Stomach (tissue), 9 donors: ENCODE results near the gene TNRC6B. TPM values are rescaled to one million over a fixed set of nuclear protein-coding genes. Genes with fewer than 3 reads are reported as not detected.

ENCODE experiments used
- DNase-seq, 2 donors: peaks; one replicate each; pipeline versions ENCODE4 v3.0.0 to v3.0.0-alpha.2; 2013 to 2019
- H3K27ac ChIP-seq, 5 donors: fragments of 200-600 bp in 4 of 5; sonication (generic) in 4 of 5; one replicate each; pipeline ENCODE4 v1.5.1; 2013 to 2019; ENCODE audit warnings: mild to moderate bottlenecking in 1 of 5, moderate library complexity in 1 of 5
- H3K27me3 ChIP-seq, 3 donors: fragments of 200-600 bp; sonication (generic); one replicate each; pipeline ENCODE4 v1.5.1; 2017 to 2019; ENCODE audit warnings: mixed run types in 1 of 3
- H3K36me3 ChIP-seq, 4 donors: fragments of 200-600 bp; sonication (generic); 1 replicate in 3 of 4; 2 replicates in 1 of 4; pipeline ENCODE4 v1.5.1; 2016 to 2019
- H3K4me1 ChIP-seq, 4 donors: fragments of 200-600 bp; sonication (generic); one replicate each; pipeline ENCODE4 v1.5.1; 2016 to 2019
- H3K4me3 ChIP-seq, 4 donors: fragments of 200-600 bp; sonication (generic) in 3 of 4; one replicate each; pipeline ENCODE4 v1.5.1; 2016 to 2019; ENCODE audit warnings: mild to moderate bottlenecking in 1 of 4
- H3K9me3 ChIP-seq, 4 donors: fragments of 200-600 bp; sonication (generic); one replicate each; pipeline ENCODE4 v1.5.1; 2016 to 2019
- EP300 ChIP-seq: sonication (generic); formaldehyde crosslinking; IDR thresholded peaks from one replicate; pipeline ENCODE4 v1.6.1; 2017; ENCODE audit warnings: antibody characterized with exemption
- POLR2A ChIP-seq, 4 donors: fragments of 450-650 bp; IDR thresholded peaks; one replicate each; pipeline ENCODE4 v1.6.1; 2016; ENCODE audit warnings: antibody characterized with exemption in 4 of 4, control low read depth in 2 of 4, mild to moderate bottlenecking in 1 of 4, moderate library complexity in 1 of 4
- POLR2AphosphoS5 ChIP-seq, 3 donors: sonication (generic); formaldehyde crosslinking; IDR thresholded peaks; one replicate each; pipeline ENCODE4 v1.6.1; 2016; ENCODE audit warnings: antibody characterized with exemption in 3 of 3
- WGBS, 5 donors: extraction: QIAGEN DNeasy Blood & Tissue Kit in 3 of 5; methylation state at CpG; one replicate each; pipeline versions ENCODE4 v1.1.5 to v1.1.7; 2013 to 2018; 5-methylcytosine and 5-hydroxymethylcytosine counted together
- intact Hi-C: fragments of 100-400 bp; cut with DNase I; formaldehyde crosslinking; loops from one replicate; pipeline ENCODE4 v1.15.1; 2023; ENCODE audit warnings: low total_unique reads
- polyA plus RNA-seq, 3 donors: library from polyadenylated mRNA; stranded (reverse); fragments of 200-250 nt; gene quantifications; one replicate each; pipeline ENCODE4 v1.2.3, GENCODE V29; 2013
- total RNA-seq, 5 donors: library from RNA; depleted of rRNA; stranded (reverse); fragments of >200 nt; gene quantifications; one replicate each; pipeline versions ENCODE4 v1.1.0 to v1.2.3, GENCODE V29; 2014 to 2016
- TF ChIP-seq, protein P1 (sequence below), 7 experiments: fragments of 450-650 bp in 4 of 7; fragments of 200-600 bp in 3 of 7; sonication (generic) in 3 of 7; IDR thresholded peaks; one replicate each; pipeline ENCODE4 v1.5.1; 2016 to 2019; ENCODE audit warnings: antibody characterized with exemption in 7 of 7, control low read depth in 2 of 7, mild to moderate bottlenecking in 1 of 7
- donor health status: healthy with polysubstance abuse.
- donor health status: Bipolar disorder and iron deficiency.
- donor health status: healthy.

TNRC6B gene
- total and polyA plus RNA-seq, 8 donors, result 0.88 to 316 (median 18.0) TPM

DNA sequence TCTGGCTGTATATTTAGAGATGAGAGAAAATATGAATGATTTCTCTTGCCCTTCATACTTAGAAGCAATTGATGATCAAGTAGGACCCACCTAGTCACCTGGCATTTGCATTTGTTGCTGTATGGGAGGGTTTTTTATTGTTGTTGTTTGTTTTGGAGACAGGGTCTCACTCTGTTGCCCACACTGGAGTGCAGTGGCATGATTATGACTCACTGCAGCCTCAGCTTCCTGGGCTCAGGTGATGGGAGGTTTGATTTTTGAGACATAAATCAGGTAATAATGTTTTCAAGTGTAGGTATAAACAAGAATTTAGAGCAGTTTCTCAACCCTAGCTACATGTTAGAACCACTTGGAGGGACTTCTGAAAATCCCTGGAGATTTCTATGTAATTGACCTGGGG is 63.0 kb downstream of the TNRC6B start:
- TF ChIP-seq POLR2A (IDR thresholded peaks at IDR 0.05) (no peak), EP300 (no peak), POLR2AphosphoS5 (IDR thresholded peaks at IDR 0.05) (no peak)
- TF ChIP-seq, protein P1, sequence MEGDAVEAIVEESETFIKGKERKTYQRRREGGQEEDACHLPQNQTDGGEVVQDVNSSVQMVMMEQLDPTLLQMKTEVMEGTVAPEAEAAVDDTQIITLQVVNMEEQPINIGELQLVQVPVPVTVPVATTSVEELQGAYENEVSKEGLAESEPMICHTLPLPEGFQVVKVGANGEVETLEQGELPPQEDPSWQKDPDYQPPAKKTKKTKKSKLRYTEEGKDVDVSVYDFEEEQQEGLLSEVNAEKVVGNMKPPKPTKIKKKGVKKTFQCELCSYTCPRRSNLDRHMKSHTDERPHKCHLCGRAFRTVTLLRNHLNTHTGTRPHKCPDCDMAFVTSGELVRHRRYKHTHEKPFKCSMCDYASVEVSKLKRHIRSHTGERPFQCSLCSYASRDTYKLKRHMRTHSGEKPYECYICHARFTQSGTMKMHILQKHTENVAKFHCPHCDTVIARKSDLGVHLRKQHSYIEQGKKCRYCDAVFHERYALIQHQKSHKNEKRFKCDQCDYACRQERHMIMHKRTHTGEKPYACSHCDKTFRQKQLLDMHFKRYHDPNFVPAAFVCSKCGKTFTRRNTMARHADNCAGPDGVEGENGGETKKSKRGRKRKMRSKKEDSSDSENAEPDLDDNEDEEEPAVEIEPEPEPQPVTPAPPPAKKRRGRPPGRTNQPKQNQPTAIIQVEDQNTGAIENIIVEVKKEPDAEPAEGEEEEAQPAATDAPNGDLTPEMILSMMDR (IDR thresholded peaks at IDR 0.05), result no peak
- Histone ChIP-seq H3K27ac (peak overlapping the region in 1 of 5 donors; percentile 34), H3K4me3 (no peak overlapping the region), H3K9me3 (no peaks in the 10 kb centered on the region), H3K27me3 (no peaks in the 10 kb centered on the region), H3K4me1 (peaks cover 38 to 74% (median 55%) of the 10 kb centered on the region in 4 donors), H3K36me3 (no peaks in the 10 kb centered on the region)
- intact Hi-C loops, result no loop called here
- DNase-seq, result no peak

DNA sequence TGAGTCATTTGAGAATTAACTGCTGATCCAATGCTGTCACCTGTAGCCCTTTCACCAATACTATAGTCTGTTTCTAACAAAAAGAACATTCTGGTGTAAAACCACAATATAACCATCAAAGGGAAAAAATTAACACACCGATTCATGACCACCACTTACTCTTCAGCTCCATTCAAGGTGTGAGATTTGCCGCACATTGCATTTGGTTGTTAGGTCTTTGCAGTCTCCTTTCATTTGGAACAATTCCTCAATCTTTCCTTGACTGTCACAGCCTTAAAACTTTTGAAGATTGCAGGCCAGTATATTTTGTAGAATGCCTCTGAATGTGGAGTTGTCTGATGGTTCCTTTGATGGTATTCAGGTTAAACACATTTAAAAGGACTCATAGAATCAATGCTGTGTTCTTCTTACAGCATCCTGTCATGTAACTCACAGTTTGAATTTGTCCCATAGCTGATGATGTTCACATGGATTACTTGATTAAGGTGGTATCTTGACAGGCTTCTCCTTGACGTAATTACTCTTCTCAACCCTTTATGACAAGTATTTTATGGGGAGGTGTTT is 63.6 kb downstream of the TNRC6B start:
- Histone ChIP-seq H3K9me3 (no peaks in the 10 kb centered on the region), H3K36me3 (peaks cover 0 to 4% (median 2%) of the 10 kb centered on the region in 4 donors), H3K27ac (peak overlapping the region in 1 of 5 donors; percentile 34), H3K27me3 (no peaks in the 10 kb centered on the region), H3K4me3 (no peak overlapping the region), H3K4me1 (peaks cover 36 to 71% (median 53%) of the 10 kb centered on the region in 4 donors)
- DNase-seq, result no peak
- 77 to 87% (median 83%) methylated on average over 3 of the region's 3 CpGs for WGBS, 5 donors
- intact Hi-C loops, result no loop called here
- TF ChIP-seq, protein P1 (IDR thresholded peaks at IDR 0.05), result no peak

DNA sequence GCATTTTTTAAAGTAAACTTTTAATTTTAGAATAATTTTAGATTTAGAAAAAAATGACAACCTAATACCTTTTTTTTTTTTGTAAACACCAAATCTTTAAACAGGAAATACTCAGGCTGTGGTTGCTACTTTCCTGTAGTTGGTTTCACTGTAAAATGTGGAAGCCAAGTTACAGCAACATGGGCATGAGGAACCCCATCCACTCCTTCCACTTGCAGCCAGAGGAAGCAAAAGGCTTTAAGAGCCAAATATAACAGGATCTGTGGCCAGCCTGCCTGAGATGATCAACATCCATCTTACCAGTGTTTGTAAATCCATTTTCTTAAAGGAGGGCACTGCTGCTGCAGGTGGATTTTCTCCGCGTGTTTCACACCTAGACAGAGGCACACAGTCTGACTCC is 66.2 kb downstream of the TNRC6B start:
- peak overlapping the region in 1 of 5 donors; percentile 25 for H3K27ac ChIP-seq
- H3K9me3 ChIP-seq, result no peaks in the 10 kb centered on the region
- H3K36me3 ChIP-seq, result peaks cover 0 to 24% (median 17%) of the 10 kb centered on the region in 4 donors
- H3K27me3 ChIP-seq, result no peaks in the 10 kb centered on the region
- intact Hi-C loops, result no loop called here
- peak in 1 of 2 donors; percentile 25 for DNase-seq
- H3K4me1 ChIP-seq, result peaks cover 24 to 56% (median 39%) of the 10 kb centered on the region in 4 donors
- TF ChIP-seq, protein P1 (IDR thresholded peaks at IDR 0.05), result no peak
- TF ChIP-seq POLR2A (IDR thresholded peaks at IDR 0.05) (no peak), POLR2AphosphoS5 (IDR thresholded peaks at IDR 0.05) (no peak), EP300 (no peak)
- 78 to 97% (median 89%) methylated on average over 2 of the region's 2 CpGs for WGBS, 5 donors
- no peak overlapping the region for H3K4me3 ChIP-seq

DNA sequence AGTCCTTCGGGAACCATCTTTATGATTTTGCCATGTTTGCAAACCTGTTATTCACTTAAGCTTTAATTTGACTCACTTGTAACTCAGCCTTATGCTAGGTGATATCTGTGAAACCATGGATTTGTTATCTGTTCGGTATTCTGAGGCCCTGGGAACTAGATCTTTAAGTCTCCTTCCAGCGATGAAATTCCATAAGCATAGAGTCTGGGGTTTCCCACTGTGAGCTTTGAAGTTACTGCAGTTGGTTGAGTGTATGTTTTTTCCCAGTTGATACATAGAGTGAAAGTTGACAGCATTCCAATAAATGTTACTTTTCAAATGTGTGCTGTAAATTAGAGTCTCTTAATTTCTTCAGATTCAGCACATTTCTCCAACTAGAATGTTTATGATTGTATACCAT is 66.9 kb downstream of the TNRC6B start:
- WGBS, 5 donors, result 84 to 93% (median 90%) methylated on average over 3 of the region's 3 CpGs
- H3K4me1 ChIP-seq, result peaks cover 17 to 49% (median 33%) of the 10 kb centered on the region in 4 donors
- intact Hi-C loops, result no loop called here
- no peak overlapping the region for H3K4me3 ChIP-seq
- TF ChIP-seq POLR2A (IDR thresholded peaks at IDR 0.05) (no peak), POLR2AphosphoS5 (IDR thresholded peaks at IDR 0.05) (no peak), EP300 (no peak)
- TF ChIP-seq, protein P1 (IDR thresholded peaks at IDR 0.05), result no peak
- DNase-seq, result no peak
- peaks cover 0 to 24% (median 17%) of the 10 kb centered on the region in 4 donors for H3K36me3 ChIP-seq
- no peaks in the 10 kb centered on the region for H3K9me3 ChIP-seq
- no peak overlapping the region for H3K27ac ChIP-seq
- H3K27me3 ChIP-seq, result no peaks in the 10 kb centered on the region
